MM.1S (cell line): ENCODE data around the gene SCGN.

Source experiments
- DNase-seq: peaks from one replicate; pipeline ENCODE4 v3.0.0-alpha.2; 2015
- H2AFZ ChIP-seq: fragments of 300-600 bp; sonication (generic); 2 replicates; pipeline ENCODE4 v1.6.0; 2016; ENCODE audit warnings: antibody characterized with exemption, low read length
- H3F3A ChIP-seq: fragments of 300-600 bp; sonication (generic); 2 replicates; pipeline ENCODE4 v1.6.1; 2016; ENCODE audit warnings: mild to moderate bottlenecking, antibody characterized with exemption, low read length, moderate library complexity, mixed read lengths; ENCODE audit not compliant: insufficient read depth
- H3K27ac ChIP-seq: fragments of 300-600 bp; sonication (generic); 2 replicates; pipeline ENCODE4 v1.5.1; 2016; ENCODE audit warnings: mild to moderate bottlenecking, low read length
- H3K27me3 ChIP-seq: fragments of 300-600 bp; sonication (generic); replicated peaks from 2 replicates; pipeline ENCODE4 v1.6.0; 2016; ENCODE audit warnings: low read length; ENCODE audit not compliant: insufficient read depth
- H3K36me3 ChIP-seq: fragments of 300-600 bp; sonication (generic); replicated peaks from 2 replicates; pipeline ENCODE4 v1.6.1; 2016; ENCODE audit warnings: mild to moderate bottlenecking, low read length, mixed read lengths; ENCODE audit not compliant: insufficient read depth
- H3K4me1 ChIP-seq: fragments of 300-600 bp; sonication (generic); 2 replicates; pipeline ENCODE4 v1.6.1; 2016; ENCODE audit warnings: low read length, mixed read lengths
- H3K4me2 ChIP-seq: fragments of 300-600 bp; sonication (generic); 2 replicates; pipeline ENCODE4 v1.6.0; 2016; ENCODE audit warnings: low read depth, low read length
- H3K4me3 ChIP-seq: fragments of 300-600 bp; sonication (generic); 2 replicates; pipeline ENCODE4 v1.5.1; 2016; ENCODE audit warnings: low read length, mixed read lengths
- H3K79me2 ChIP-seq: fragments of 300-600 bp; sonication (generic); 2 replicates; pipeline ENCODE4 v1.6.1; 2016; ENCODE audit warnings: mixed run types, low read length, mixed read lengths
- H3K9ac ChIP-seq: fragments of 300-600 bp; sonication (generic); 2 replicates; pipeline ENCODE4 v1.6.1; 2016; ENCODE audit warnings: low read length, mixed read lengths
- H3K9me2 ChIP-seq: fragments of 300-600 bp; sonication (generic); replicated peaks from 2 replicates; pipeline ENCODE4 v1.6.1; 2016; ENCODE audit warnings: mild to moderate bottlenecking, low read length, mixed read lengths; ENCODE audit not compliant: insufficient read depth
- H3K9me3 ChIP-seq: fragments of 300-600 bp; sonication (generic); replicated peaks from 2 replicates; pipeline ENCODE4 v1.6.1; 2016; ENCODE audit warnings: mild to moderate bottlenecking, low read length, mixed read lengths; ENCODE audit not compliant: insufficient read depth
- H4K20me1 ChIP-seq: fragments of 300-600 bp; sonication (generic); 2 replicates; pipeline ENCODE4 v1.6.1; 2016; ENCODE audit warnings: mild to moderate bottlenecking, low read length, moderate library complexity, mixed read lengths; ENCODE audit not compliant: insufficient read depth
- EZH2 ChIP-seq: fragments of 300-600 bp; sonication (generic); optimal IDR thresholded peaks from 2 replicates; pipeline ENCODE3; 2017; ENCODE audit warnings: low read depth, mild to moderate bottlenecking, antibody characterized with exemption, low read length, mixed read lengths
- EZH2phosphoT487 ChIP-seq: fragments of 300-600 bp; sonication (generic); IDR thresholded peaks from 2 replicates; pipeline ENCODE4 v1.6.1; 2018; ENCODE audit warnings: antibody characterized with exemption, low read length
- TF ChIP-seq, protein P1 (sequence below): fragments of 300-600 bp; sonication (generic); IDR thresholded peaks from 2 replicates; pipeline ENCODE4 v1.5.1; 2016; ENCODE audit warnings: antibody characterized with exemption, low read length, mixed read lengths

Gene SCGN, protein sequence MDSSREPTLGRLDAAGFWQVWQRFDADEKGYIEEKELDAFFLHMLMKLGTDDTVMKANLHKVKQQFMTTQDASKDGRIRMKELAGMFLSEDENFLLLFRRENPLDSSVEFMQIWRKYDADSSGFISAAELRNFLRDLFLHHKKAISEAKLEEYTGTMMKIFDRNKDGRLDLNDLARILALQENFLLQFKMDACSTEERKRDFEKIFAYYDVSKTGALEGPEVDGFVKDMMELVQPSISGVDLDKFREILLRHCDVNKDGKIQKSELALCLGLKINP

DNA sequence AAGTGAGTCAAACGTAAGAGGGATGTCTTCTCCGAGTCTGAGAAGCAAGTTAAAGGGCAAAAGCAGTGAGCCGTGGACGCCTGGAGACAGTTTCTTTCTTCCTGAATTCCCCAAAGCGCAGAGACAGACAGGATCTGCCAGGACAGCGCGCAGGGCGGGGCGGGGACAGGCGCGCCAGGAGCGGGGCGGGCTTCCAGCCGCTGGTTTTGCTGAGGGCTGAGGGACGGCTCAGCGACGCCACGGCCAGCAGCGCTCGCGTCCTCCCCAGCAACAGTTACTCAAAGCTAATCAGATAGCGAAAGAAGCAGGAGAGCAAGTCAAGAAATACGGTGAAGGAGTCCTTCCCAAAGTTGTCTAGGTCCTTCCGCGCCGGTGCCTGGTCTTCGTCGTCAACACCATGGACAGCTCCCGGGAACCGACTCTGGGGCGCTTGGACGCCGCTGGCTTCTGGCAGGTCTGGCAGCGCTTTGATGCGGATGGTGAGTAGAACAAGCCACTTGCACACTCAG, at the start of gene SCGN:
TSS of gene SCGN (plus strand) at position 209 of the 509 bp plus-strand sequence. CDS start at position 398, 189 bp downstream.
- Histone ChIP-seq H3K27me3 (no peaks in the 10 kb centered on the region), H3K4me1 (no peaks in the 10 kb centered on the region), H3K79me2 (no peaks in the 10 kb centered on the region), H3K9ac (no peak within 1 kb of the TSS), H3K9me2 (no peaks in the 10 kb centered on the region), H3K4me2 (no peak within 1 kb of the TSS), H3K36me3 (no peaks in the 10 kb centered on the region), H3K4me3 (no peak within 1 kb of the TSS), H3K27ac (no peak within 1 kb of the TSS), H2AFZ (no peak within 1 kb of the TSS), H3K9me3 (no peaks in the 10 kb centered on the region), H3F3A (no peaks in the 10 kb centered on the region), H4K20me1 (no peaks in the 10 kb centered on the region)
- no peak for TF ChIP-seq EZH2
- no peak for TF ChIP-seq EZH2phosphoT487
- no peak for DNase-seq

DNA sequence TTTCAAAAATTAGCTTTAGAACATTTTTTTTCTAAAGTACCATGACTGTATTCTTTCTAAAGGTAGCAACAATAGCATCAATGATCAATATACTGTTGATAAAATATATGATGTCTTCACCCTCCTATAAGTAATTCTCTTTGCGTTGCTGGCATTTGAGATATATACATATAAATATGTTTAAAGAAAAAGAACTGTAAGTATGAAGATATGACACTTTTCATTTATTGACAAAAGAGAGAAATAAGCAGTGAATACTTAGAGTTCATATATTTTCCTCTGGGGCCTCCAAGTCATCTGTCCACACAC, 49.4 kb upstream of the SCGN start:
- H3K9ac ChIP-seq: no peak overlapping the region
- DNase-seq: no peak
- TF ChIP-seq, protein P1, sequence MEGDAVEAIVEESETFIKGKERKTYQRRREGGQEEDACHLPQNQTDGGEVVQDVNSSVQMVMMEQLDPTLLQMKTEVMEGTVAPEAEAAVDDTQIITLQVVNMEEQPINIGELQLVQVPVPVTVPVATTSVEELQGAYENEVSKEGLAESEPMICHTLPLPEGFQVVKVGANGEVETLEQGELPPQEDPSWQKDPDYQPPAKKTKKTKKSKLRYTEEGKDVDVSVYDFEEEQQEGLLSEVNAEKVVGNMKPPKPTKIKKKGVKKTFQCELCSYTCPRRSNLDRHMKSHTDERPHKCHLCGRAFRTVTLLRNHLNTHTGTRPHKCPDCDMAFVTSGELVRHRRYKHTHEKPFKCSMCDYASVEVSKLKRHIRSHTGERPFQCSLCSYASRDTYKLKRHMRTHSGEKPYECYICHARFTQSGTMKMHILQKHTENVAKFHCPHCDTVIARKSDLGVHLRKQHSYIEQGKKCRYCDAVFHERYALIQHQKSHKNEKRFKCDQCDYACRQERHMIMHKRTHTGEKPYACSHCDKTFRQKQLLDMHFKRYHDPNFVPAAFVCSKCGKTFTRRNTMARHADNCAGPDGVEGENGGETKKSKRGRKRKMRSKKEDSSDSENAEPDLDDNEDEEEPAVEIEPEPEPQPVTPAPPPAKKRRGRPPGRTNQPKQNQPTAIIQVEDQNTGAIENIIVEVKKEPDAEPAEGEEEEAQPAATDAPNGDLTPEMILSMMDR: no peak
- TF ChIP-seq EZH2 (no peak), EZH2phosphoT487 (no peak)
- no peaks in the 10 kb centered on the region for H3K9me3 ChIP-seq
- 0 out of 2 replicates have a peak, but pooled peaks cover 6% of the 10 kb centered on the region for H3K79me2 ChIP-seq
- no peak overlapping the region for H2AFZ ChIP-seq
- no peaks in the 10 kb centered on the region for H3K27me3 ChIP-seq
- H4K20me1 ChIP-seq: no peaks in the 10 kb centered on the region
- no peaks in the 10 kb centered on the region for H3K36me3 ChIP-seq
- no peak overlapping the region for H3K27ac ChIP-seq
- no peak overlapping the region for H3K4me3 ChIP-seq
- no peaks in the 10 kb centered on the region for H3K9me2 ChIP-seq
- H3F3A ChIP-seq: peaks cover 5% of the 10 kb centered on the region; the same call in 1 of the 2 replicates
- H3K4me2 ChIP-seq: no peak overlapping the region
- H3K4me1 ChIP-seq: peaks cover 21% of the 10 kb centered on the region

DNA sequence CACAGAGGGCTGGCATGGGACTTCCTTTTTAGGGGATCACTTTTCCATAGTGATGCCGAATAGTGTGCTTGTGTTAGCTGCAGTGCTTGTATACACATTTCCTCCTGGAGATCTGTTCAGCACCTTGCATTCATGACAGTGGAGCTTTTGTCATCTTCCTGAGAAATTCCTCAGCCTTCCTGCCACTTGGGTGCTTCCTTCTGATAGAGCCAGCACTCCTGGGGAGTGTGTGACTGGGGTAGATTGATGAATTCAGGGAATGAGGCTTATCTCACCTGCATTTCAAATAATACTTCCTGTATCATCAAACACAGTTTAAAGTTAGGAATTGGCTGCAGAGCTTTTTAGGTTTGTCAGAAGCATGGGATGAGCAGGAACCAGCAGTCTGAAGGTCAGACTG, 48.8 kb upstream of the SCGN start:
- Histone ChIP-seq H3K9ac (no peak overlapping the region), H3K79me2 (0 out of 2 replicates have a peak, but pooled peaks cover 6% of the 10 kb centered on the region), H3K4me2 (no peak overlapping the region), H4K20me1 (no peaks in the 10 kb centered on the region), H3K36me3 (no peaks in the 10 kb centered on the region), H3K4me3 (no peak overlapping the region), H3K9me2 (no peaks in the 10 kb centered on the region), H3F3A (peaks cover 5% of the 10 kb centered on the region; the same call in 1 of the 2 replicates), H2AFZ (no peak overlapping the region), H3K27me3 (no peaks in the 10 kb centered on the region), H3K27ac (no peak overlapping the region), H3K9me3 (no peaks in the 10 kb centered on the region), H3K4me1 (peaks cover 21% of the 10 kb centered on the region)
- DNase-seq: no peak
- TF ChIP-seq, protein P1: no peak
- no peak for TF ChIP-seq EZH2
- TF ChIP-seq EZH2phosphoT487: no peak

DNA sequence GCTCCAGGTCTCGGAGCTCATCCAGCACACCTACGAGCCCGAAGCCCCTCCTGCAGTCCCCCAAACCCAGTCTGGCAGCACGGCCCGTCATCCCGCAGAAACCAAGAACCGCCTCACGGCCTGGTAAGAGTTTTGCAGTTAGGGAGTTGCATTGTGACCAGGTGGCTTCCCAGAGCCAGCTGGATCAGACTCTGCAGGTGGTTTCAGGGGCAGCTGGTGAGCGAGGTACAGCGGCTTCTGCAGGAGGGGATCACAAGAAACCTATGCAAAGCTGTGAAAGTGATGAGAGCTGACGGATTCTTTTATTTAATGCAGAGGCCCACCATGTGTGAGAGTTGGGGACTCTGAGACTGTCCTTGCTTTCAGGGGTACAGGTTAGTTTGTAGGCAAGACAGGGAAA, 45.9 kb upstream of the SCGN start:
- Histone ChIP-seq H3K27me3 (no peaks in the 10 kb centered on the region), H3K9me2 (no peaks in the 10 kb centered on the region), H3K9ac (no peak overlapping the region), H3K4me1 (peaks cover 12% of the 10 kb centered on the region), H3K9me3 (no peaks in the 10 kb centered on the region), H3K36me3 (no peaks in the 10 kb centered on the region), H3F3A (peaks cover 5% of the 10 kb centered on the region; the same call in 1 of the 2 replicates), H3K4me2 (no peak overlapping the region), H3K79me2 (0 out of 2 replicates have a peak, but pooled peaks cover 6% of the 10 kb centered on the region), H3K27ac (no peak overlapping the region), H2AFZ (no peak overlapping the region), H4K20me1 (no peaks in the 10 kb centered on the region), H3K4me3 (no peak overlapping the region)
- TF ChIP-seq, protein P1: no peak
- no peak for TF ChIP-seq EZH2
- TF ChIP-seq EZH2phosphoT487: no peak
- no peak for DNase-seq
